Endothelial cell of umbilical vein (primary cell): ENCODE data around the gene B3GNT7. TPM values are rescaled to one million over a fixed set of nuclear protein-coding genes. Genes with fewer than 3 reads are reported as not detected.

Source experiments
- BruUV-seq: library from RNA; stranded (reverse); fragments of 400-500 nt; replicated peaks from 2 replicates; lab custom pipeline; 2021; lab: Mats Ljungman, UMichigan
- CTCF ChIA-PET: fragments of 300-600, 350-600 bp; sonication (Branson Sonifier 250); formaldehyde crosslinking; loops from one replicate; lab custom pipeline; 2021; ENCODE audit warnings: antibody characterized with exemption, inconsistent platforms; lab: Charles Lee
- POLR2A ChIA-PET: fragments of 300-600, 350-600 bp; sonication (Branson Sonifier 250); formaldehyde crosslinking; loops from one replicate; lab custom pipeline; 2021; ENCODE audit warnings: antibody characterized with exemption, inconsistent platforms; lab: Charles Lee
- DNase-seq: peaks from one replicate; pipeline ENCODE4 v3.0.0-alpha.2; 2011; ENCODE audit warnings: low read depth, low spot score
- FAIRE-seq: peaks from 2 replicates; lab custom pipeline; 2011; peaks lifted over from hg19 to GRCh38; lab: Jason Lieb, UNC
- H2AFZ ChIP-seq: 2 replicates; pipeline ENCODE4 v1.6.0; 2012; ENCODE audit warnings: low read depth, low read length, control low read depth, inconsistent platforms
- H3K27ac ChIP-seq: 2 replicates; pipeline ENCODE4 v1.5.1; 2011; ENCODE audit warnings: low read depth, mild to moderate bottlenecking, control low read depth, low read length, moderate library complexity; ENCODE audit not compliant: insufficient read depth
- H3K27me3 ChIP-seq, 2 experiments: 2 replicates each; pipeline versions ENCODE4 v1.6.0 to v1.6.1; 2011; ENCODE audit warnings: low read length in 2 of 2, mixed read lengths in 1 of 2; ENCODE audit not compliant: control insufficient read depth in 2 of 2, insufficient read depth in 2 of 2
- H3K36me3 ChIP-seq, 2 experiments: 2 replicates in 1 of 2; 3 replicates in 1 of 2; pipeline ENCODE4 v1.5.1; 2011; ENCODE audit warnings: low read length in 2 of 2, mild to moderate bottlenecking in 1 of 2, moderate library complexity in 1 of 2; ENCODE audit not compliant: control insufficient read depth in 2 of 2, insufficient read depth in 2 of 2; ENCODE audit errors: extremely low read depth in 1 of 2
- H3K4me1 ChIP-seq: 3 replicates; pipeline ENCODE4 v1.5.1; 2011; ENCODE audit warnings: mild to moderate bottlenecking, low read length; ENCODE audit not compliant: control insufficient read depth, insufficient read depth; ENCODE audit errors: extremely low read depth
- H3K4me2 ChIP-seq: 2 replicates; pipeline ENCODE4 v1.6.1; 2011; ENCODE audit warnings: low read length, control low read depth, mixed read lengths; ENCODE audit not compliant: insufficient read depth
- H3K4me3 ChIP-seq, 3 experiments: fragments of 200-600 bp in 1 of 3; sonication (generic), shearing (Covaris generic) in 1 of 3; replicated peaks in 1 of 3; 2 replicates each; pipeline ENCODE4 v1.5.1; 2011 to 2016; ENCODE audit warnings: control low read depth in 3 of 3, low read length in 3 of 3, mild to moderate bottlenecking in 2 of 3, inconsistent platforms in 1 of 3, low read depth in 1 of 3, moderate library complexity in 1 of 3; ENCODE audit not compliant: insufficient read depth in 1 of 3
- H3K79me2 ChIP-seq: 2 replicates; pipeline ENCODE4 v1.6.0; 2012; ENCODE audit warnings: low read length, inconsistent platforms; ENCODE audit not compliant: control insufficient read depth, insufficient read depth
- H3K9ac ChIP-seq: replicated peaks from 2 replicates; pipeline ENCODE3; 2011; ENCODE audit warnings: low read length, control low read depth; ENCODE audit not compliant: insufficient read depth; ENCODE audit errors: extremely low read depth
- H3K9me1 ChIP-seq: replicated peaks from 3 replicates; pipeline ENCODE4 v1.6.0; 2011; ENCODE audit warnings: mild to moderate bottlenecking, low read length; ENCODE audit not compliant: control insufficient read depth, insufficient read depth; ENCODE audit errors: extremely low read depth
- H3K9me3 ChIP-seq: replicated peaks from 2 replicates; pipeline ENCODE4 v1.5.1; 2012; ENCODE audit warnings: low read length, inconsistent platforms; ENCODE audit not compliant: control insufficient read depth, insufficient read depth
- H4K20me1 ChIP-seq: replicated peaks from 2 replicates; pipeline ENCODE3; 2011; ENCODE audit warnings: mild to moderate bottlenecking, low read length; ENCODE audit not compliant: control insufficient read depth, insufficient read depth; ENCODE audit errors: extremely low read depth
- FOS ChIP-seq: IDR thresholded peaks from 2 replicates; pipeline ENCODE4 v1.6.1; 2011; ENCODE audit warnings: mild to moderate bottlenecking, low read length, moderate library complexity, borderline replicate concordance; ENCODE audit not compliant: insufficient read depth
- GATA2 ChIP-seq: IDR thresholded peaks from 2 replicates; pipeline ENCODE4 v1.7.0; 2011; ENCODE audit warnings: low read depth, mild to moderate bottlenecking, moderate library complexity, mixed read lengths, low read length; ENCODE audit not compliant: insufficient read length, insufficient read depth
- JUN ChIP-seq: IDR thresholded peaks from 2 replicates; pipeline ENCODE4 v1.6.1; 2011; ENCODE audit warnings: borderline replicate concordance, low read depth; ENCODE audit not compliant: insufficient read length, insufficient read depth
- MAX ChIP-seq: IDR thresholded peaks from 2 replicates; pipeline ENCODE4 v1.6.1; 2011; ENCODE audit not compliant: insufficient read depth, insufficient read length
- MYC ChIP-seq: IDR thresholded peaks from one replicate; pipeline ENCODE4 v1.6.1; 2011; ENCODE audit warnings: mild to moderate bottlenecking, low read depth, low read length
- POLR2A ChIP-seq: IDR thresholded peaks from 2 replicates; pipeline ENCODE4 v1.6.1; 2012; ENCODE audit warnings: low read depth, mild to moderate bottlenecking, control low read depth, low read length
- dilution Hi-C: fragments of 300-500 bp; cut with MboI; formaldehyde crosslinking; loops from one replicate; pipeline ENCODE4 v1.15.0; 2019; ENCODE audit warnings: low sequenced_read_pairs; ENCODE audit not compliant: extremely low pct_ligation_motif_present
- intact Hi-C: fragments of 100-400 bp; cut with micrococcal nuclease; formaldehyde crosslinking; loops from one replicate; pipeline ENCODE4 v1.10.0; 2022
- polyA plus RNA-seq, 4 experiments: library from polyadenylated mRNA; depleted of rRNA in 3 of 4; stranded (reverse) in 3 of 4; unstranded in 1 of 4; fragments of >200 nt; gene quantifications; 2 replicates each; pipeline versions ENCODE4 v1.2.1 to v1.2.3, GENCODE V29; 2011 to 2012; ENCODE audit warnings: missing spikeins in 1 of 4
- total RNA-seq: library from RNA; stranded (reverse); gene quantifications from 2 replicates; pipeline ENCODE4 v1.2.3, GENCODE V29; 2021
- TF ChIP-seq, protein P1 (sequence below), 2 donors: IDR thresholded peaks; 1 replicate in 1 of 2; 2 replicates in 1 of 2; pipeline ENCODE4 v1.5.1; 2011; ENCODE audit warnings: low read length in 2 of 2, mild to moderate bottlenecking in 2 of 2, moderate library complexity in 2 of 2, control low read depth in 1 of 2, inconsistent platforms in 1 of 2, low read depth in 1 of 2; ENCODE audit not compliant: insufficient read depth in 1 of 2; ENCODE audit errors: extremely low read depth in 1 of 2

Gene B3GNT7
- total and polyA plus RNA-seq, 2 donors (not counting 3 experiments of a cell fraction or from before 2014, with no cell fraction given): 0.39 to 1.2 TPM

GRCh38 chr2:231412618-231412963 is 17.1 kb downstream of the B3GNT7 start:
- H3K27me3 ChIP-seq: no peaks in the 10 kb centered on the region
- TF ChIP-seq FOS: no peak
- TF ChIP-seq MAX: no peak
- TF ChIP-seq, protein P1, sequence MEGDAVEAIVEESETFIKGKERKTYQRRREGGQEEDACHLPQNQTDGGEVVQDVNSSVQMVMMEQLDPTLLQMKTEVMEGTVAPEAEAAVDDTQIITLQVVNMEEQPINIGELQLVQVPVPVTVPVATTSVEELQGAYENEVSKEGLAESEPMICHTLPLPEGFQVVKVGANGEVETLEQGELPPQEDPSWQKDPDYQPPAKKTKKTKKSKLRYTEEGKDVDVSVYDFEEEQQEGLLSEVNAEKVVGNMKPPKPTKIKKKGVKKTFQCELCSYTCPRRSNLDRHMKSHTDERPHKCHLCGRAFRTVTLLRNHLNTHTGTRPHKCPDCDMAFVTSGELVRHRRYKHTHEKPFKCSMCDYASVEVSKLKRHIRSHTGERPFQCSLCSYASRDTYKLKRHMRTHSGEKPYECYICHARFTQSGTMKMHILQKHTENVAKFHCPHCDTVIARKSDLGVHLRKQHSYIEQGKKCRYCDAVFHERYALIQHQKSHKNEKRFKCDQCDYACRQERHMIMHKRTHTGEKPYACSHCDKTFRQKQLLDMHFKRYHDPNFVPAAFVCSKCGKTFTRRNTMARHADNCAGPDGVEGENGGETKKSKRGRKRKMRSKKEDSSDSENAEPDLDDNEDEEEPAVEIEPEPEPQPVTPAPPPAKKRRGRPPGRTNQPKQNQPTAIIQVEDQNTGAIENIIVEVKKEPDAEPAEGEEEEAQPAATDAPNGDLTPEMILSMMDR (IDR thresholded peaks at IDR 0.05; ENCODE audit: extremely low read depth in 1 of 2, insufficient read depth in 1 of 2, low read depth in 1 of 2, low read length in 2 of 2): no peak
- TF ChIP-seq GATA2: no peak
- no peaks in the 10 kb centered on the region for H3K79me2 ChIP-seq
- peak overlapping the region; percentile 87 for H2AFZ ChIP-seq
- POLR2A ChIA-PET: interaction anchor here (1.5 kb wide), 1 partner anchor 51 kb away, joined by 3 read pairs; no protein-coding TSS in a partner anchor
- H3K27ac ChIP-seq: no peak overlapping the region
- no peak overlapping the region for H3K4me3 ChIP-seq
- dilution Hi-C loops (no loop called here), intact Hi-C loops (loop anchor here (1.0 kb wide), 4 partner anchors 115 to 308 kb away; no protein-coding TSS in a partner anchor)
- peaks cover 3% of the 10 kb centered on the region for H3K4me1 ChIP-seq
- no peaks in the 10 kb centered on the region for H3K36me3 ChIP-seq
- no peak overlapping the region for H3K9ac ChIP-seq
- no TSS peak for BruUV-seq
- H4K20me1 ChIP-seq: no peaks in the 10 kb centered on the region
- DNase-seq (no peak), FAIRE-seq (no peak)
- H3K9me1 ChIP-seq: no peaks in the 10 kb centered on the region
- CTCF ChIA-PET: interaction anchor here (0.6 to 5.4 kb wide), 29 partner anchors 8 to 588 kb away, joined by 3 to 70 read pairs (median 4); partner anchors contain the start of gene ARMC9
- no peaks in the 10 kb centered on the region for H3K9me3 ChIP-seq
- H3K4me2 ChIP-seq: no peak overlapping the region

DNA sequence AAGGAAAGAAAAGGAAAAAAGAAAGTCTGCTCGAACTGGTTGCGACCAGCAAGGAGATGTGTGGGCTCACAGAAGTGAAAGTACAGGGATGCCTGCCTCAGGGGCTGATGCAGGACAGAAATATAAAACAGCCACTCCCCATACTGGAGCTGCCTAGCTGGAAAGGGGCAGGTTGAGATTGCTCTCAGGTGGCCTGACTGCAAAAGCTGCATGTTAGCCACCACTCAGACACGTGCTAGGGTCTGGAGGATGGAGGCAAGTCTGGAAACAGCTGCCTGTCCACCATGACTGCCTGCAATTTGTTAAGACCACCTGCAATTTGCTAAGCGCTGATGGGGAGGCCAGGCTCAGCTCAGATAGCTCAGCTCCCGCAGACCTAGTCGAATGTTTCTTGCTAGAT is 17.9 kb downstream of the B3GNT7 start:
- intact Hi-C loops: no loop called here
- no peaks in the 10 kb centered on the region for H3K9me3 ChIP-seq
- no peaks in the 10 kb centered on the region for H3K36me3 ChIP-seq
- no peak for TF ChIP-seq MAX
- no peak for TF ChIP-seq JUN
- no peak for TF ChIP-seq MYC
- no peak for TF ChIP-seq FOS
- no peak for TF ChIP-seq POLR2A
- no TSS peak for BruUV-seq
- no peak overlapping the region for H3K4me3 ChIP-seq
- H3K4me1 ChIP-seq: peaks cover 3% of the 10 kb centered on the region
- POLR2A ChIA-PET: interaction anchor here (1.5 kb wide), 1 partner anchor 50 kb away, joined by 3 read pairs; no protein-coding TSS in a partner anchor
- no peaks in the 10 kb centered on the region for H4K20me1 ChIP-seq
- H2AFZ ChIP-seq: no peak overlapping the region
- CTCF ChIA-PET: interaction anchor here (0.6 to 5.4 kb wide), 13 partner anchors 10 to 315 kb away, joined by 3 to 70 read pairs (median 4); partner anchors contain the start of gene ARMC9
- FAIRE-seq: no peak
- H3K9me1 ChIP-seq: no peaks in the 10 kb centered on the region
- no peak overlapping the region for H3K4me2 ChIP-seq
- DNase-seq: no peak
- dilution Hi-C loops: no loop called here
- H3K27ac ChIP-seq: no peak overlapping the region
- H3K79me2 ChIP-seq: no peaks in the 10 kb centered on the region
- no peak overlapping the region for H3K9ac ChIP-seq
- no peaks in the 10 kb centered on the region for H3K27me3 ChIP-seq
